GM10847 (cell line): ENCODE measurements around the gene TEX30.

Source experiments
- POLR2A ChIP-seq: IDR thresholded peaks from 2 replicates; pipeline ENCODE4 v1.6.1; 2011; ENCODE audit not compliant: insufficient read length; ENCODE audit errors: extremely low read depth

Gene TEX30

DNA sequence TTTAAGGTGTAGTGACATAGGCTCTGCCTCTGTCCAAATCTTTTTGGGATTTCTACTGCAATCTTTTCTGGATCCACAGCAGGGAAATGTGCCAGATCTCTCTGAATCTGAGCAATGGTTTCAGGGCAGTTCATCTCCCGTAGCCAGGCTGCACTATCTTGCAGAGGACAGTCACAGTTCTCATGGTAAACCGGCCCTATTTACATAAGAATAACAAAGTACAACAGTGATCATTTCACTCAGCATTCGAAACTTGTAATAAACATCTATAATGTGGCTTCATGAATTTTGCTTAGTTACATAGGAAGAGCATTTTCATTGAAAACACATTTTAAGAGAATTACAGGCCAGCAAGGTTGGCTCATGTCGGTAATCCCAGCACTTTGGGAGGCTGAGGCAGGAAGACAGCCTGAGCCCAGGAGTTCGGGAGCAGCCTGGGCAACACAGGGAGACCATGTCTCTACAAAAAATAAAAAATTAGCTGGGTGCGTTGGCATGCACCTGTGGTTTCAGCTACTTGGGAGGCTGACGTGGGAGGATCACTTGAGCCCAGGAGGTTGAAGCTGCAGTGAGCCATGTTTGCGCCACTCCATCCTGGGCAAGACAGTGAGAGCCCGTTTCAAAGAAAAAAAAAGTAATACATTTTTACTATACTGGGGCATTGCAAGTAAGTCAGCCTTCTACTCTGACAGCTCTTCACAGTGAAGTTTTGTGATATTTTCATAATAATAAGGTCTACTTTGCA is 20.2 kb upstream of the TEX30 start:
- TF ChIP-seq POLR2A: no peak

DNA sequence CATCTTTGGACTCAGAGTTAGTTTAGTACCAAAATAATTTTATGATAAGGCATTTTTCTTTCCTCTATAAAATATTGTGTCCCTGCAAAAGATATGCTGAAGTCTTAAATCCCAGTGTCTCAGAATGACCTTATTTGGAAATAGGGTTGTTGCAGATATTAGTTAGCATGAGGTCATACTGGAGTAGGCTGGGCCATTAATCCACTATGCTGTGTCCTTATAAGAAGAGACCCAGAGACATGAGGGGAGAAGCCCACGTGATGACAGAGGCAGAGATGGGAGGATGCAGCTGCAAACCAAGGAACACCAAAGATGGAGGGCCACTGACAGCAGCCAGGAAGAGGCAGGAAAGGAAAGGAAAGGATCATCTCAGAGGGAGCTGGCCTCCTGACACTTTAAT is 18.8 kb upstream of the TEX30 start:
- TF ChIP-seq POLR2A: no peak

DNA sequence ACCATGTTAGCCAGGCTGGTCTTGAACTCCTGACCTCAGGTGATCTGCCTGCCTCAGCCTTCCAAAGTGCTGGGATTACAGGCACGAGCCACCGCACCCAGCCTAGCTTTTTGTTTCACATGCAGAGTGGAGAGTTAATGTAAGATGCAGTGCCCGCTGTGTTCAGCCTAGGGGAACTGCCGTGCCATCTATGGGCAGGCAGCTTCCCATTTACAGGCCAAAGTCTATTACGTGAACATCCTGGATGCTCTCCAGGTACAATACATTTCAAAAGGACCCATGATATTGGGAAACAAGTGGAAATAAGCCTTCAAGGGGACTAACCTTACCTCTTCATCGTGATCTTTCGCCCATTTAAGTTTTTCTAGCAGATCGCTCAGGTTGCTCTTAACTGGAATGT is 15.1 kb upstream of the TEX30 start:
- TF ChIP-seq POLR2A: no peak

DNA sequence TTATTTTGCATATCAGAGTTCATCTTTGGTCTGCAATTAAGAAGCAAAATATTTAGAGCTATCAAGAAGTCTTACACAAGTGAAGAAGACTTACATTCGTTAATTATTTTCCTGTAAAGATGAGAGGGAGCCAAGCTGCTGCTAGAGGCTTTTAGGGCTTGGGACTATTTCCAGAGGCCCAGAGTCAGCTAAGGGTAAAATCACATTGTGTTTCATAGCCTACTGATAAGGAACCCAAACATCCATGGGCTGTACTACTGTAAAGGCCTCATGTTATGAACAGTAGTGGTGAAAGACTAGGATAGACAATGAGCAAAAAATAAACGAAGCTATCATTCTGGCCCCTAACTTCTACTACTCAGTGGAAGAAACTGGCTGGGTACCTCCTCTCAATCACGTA is 10.9 kb upstream of the TEX30 start:
- TF ChIP-seq POLR2A: no peak

DNA sequence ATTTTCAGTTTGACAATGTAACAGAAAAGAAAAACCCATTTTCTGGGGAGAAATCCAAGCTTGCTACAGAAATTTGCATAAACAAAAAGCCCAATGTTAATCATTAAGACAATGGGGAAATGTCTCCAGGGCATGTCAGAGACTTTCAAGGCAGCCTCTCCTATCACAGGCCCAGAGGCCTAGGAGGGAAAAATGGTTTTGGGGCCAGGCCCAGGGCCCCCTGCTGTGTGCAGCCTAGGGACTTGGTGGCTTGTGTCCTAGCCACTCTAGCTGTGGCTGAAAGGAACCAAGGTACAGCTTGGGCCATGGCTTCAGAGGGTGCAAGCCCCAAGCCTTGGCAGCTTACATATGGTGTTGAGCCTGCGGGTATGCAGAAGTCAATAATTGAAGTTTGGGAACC is 8.0 kb upstream of the TEX30 start:
- no peak for TF ChIP-seq POLR2A

DNA sequence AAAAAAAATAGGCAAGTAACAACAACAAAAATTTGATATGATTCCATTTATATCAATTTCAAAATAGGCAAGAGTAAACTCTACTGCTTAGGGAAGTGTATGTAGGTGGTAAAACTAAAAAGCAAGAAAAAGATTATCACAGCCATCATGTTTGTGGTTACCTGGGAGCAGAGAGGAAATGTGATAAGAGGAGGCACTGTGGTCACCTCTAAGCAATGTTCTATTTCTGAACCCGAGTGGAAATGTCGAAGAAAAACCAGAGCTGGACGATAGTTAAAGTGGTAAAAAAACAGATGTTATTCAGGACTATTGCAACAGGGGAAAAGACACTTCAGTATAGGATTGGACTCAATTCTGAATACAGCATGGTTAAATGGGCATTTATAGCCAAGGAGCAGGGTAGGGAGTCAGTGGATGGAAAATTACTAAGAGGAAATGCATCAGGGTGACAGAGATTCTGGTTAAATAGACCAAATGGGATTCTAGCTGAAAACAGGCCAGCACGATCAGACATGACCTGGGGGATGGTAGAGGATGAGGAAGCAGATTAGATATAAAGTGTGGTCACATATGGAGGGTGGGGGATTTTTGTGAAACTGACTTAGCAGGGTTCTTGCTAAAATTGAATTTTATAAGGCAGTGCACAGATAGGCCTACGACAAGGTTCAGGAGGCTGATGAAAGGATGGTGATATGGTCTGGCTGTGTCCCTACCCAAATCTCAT is 6.0 kb upstream of the TEX30 start:
- TF ChIP-seq POLR2A: no peak

DNA sequence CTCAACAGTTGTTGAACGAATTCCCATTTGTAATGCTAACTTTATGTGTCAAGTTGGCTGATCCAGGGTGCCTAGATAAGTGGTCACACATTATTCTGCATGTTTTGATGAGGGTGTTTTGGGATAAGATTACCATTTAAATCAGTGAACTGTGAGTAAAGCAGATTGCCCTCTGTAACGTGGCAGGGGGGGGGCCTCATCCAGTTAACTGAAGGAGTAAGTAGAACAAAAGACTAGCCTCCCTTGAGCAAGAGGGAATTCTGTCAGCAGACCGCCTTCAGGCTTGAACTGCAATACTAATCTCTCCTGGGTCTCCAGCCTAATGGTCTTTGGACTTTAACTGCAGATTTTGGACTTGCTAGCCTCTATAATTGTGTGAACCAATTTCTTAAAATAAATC is 4.2 kb upstream of the TEX30 start:
- no peak for TF ChIP-seq POLR2A

DNA sequence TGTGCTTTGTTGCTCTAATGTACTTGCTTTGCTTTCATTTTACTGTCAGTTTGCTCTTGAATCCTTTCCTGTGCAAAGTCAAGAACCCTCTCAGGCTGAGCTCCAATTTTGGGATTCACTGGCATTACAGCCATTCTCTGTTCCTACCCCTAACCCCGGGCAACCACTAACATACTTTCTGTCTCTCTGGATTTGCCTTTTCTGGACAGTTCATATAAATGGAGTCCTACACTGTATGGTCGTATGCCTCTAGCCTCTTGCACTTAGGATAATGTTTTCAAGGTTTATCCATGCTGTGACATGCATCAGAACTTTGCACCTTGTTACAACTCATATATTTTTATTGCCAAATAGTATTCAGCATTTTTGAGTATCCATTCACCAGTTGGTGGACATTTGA is 2.7 kb upstream of the TEX30 start:
- no peak for TF ChIP-seq POLR2A

DNA sequence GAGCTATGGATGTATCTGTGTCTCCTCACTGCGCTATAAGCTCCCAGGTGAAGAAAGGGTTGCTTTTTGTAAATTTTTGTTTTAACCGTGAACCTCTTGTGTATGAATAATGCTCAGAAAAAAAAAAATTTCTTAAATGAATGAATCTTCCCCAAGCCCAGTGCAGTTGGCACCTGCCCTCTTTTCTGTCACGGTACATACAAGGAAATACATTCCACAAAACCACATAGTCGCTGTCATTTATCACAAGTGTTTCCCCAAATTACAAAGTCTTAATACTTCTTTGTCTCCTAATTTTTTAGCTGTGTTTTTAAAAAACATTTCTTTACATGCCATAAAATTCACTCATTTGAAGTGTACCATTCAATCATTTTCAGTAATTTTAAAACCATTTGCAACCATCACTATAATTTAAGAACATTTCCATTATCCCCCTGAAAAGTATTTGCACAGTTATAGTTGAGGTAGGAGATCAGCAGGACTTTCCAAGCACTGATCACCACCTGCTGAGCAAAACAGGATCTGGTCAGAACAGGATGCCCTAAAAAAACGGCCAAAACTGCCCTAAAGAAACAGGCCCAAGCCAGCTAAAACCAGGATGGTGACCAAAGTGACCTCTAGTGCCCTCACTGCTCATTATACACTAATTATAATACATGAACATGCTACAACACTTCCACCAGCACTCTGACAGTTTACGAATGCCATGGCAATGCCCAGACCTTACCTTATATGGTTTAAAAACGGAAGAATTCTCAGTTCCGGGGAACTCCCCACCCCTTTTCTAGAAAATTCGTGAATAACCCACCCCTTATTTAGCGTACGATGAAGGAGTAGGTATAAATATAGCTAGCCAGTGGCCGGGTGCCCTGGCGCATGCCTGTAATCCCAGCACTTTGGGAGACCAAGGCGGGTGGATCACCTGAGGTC is 1.3 kb upstream of the TEX30 start:
- TF ChIP-seq POLR2A: no peak

DNA sequence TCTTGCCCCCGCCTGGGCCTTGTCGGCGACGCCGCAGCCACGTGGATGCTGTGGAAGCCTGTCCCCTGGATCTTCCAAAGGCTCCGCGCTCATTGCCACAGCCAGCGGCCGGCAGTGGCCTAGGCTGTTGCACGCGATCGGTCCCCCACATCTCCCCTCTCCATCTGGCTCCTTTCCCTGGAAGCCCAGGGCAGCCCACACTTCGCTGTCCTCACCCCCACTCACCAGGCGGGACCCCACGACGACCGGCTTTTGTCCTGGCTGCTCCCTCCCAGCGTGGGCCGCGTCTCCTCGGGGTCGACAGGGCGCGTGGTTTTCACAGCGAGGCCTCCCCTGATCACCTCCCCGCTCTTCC is 605 bp upstream of the TEX30 start:
- no peak for TF ChIP-seq POLR2A

DNA sequence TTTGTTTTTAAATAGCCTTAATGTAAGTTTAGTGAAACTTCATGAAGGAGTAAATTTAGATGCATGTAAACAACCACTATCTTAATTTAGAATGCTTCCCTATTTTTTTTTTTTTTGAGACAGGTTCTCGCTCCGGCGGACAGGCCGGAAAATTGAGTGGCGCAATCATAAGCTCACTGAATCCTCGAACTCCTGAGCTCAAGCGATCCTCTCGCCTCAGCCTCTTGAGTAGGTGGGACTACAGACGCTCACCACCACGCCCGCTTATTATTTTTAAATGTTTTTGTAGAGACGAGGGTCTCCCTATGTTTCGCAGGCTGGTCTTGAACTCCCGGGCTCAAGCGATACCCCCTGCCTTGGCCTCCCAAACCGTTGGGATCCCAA is 1.6 kb downstream of the TEX30 start:
- no peak for TF ChIP-seq POLR2A

DNA sequence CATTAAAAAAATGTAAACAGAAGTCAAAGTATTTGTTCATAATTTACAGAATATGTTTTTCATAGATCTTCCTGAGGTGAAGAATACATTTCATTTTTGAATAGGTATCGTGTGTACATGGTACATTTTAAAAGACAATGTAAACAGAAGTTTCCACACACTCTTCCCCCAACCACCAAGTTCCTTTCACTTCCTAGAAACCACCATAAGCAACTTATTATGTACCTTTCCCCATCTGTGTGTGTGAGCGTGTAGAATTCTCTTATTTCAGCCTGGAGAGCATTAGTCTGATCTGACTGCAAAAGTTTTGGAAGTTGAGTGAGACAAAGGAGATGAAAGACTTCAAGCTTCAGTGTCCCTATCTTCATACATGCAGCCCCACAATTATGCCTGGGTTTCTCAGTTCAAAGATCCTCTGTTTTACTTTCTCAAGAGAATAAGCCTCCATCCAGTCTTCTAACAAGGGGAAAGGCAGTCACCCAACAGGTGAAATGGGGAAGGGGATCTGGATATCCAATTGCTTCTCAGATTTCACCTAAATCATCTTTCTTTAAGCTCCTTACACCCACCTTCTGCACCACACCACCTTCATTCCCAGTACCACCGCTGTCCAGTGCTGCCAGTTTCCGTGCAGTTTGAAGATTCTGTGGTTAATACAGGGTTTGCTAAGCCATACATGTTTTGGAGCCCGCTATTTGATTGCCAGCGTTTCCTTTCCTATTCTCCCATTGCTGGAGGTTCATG is 2.1 kb downstream of the TEX30 start:
- no peak for TF ChIP-seq POLR2A

DNA sequence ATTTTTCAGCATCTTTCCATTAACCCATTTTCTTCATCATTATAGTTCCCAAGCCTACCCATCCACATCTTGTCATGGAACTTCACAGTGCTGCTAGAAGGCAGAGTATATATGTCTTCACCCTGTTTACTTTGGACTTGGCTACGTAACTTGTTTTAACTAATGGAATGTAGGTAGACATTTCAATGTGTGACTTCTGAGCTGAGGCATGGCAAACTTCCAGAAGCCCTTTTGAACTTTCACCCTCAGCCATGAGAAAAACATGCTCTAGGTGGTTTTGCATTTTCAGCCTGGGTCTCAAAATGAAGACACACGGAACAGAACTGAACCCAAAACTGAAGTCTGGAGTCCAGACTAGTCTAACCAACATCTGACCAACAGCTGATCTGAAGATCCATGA is 3.2 kb downstream of the TEX30 start:
- TF ChIP-seq POLR2A: no peak

DNA sequence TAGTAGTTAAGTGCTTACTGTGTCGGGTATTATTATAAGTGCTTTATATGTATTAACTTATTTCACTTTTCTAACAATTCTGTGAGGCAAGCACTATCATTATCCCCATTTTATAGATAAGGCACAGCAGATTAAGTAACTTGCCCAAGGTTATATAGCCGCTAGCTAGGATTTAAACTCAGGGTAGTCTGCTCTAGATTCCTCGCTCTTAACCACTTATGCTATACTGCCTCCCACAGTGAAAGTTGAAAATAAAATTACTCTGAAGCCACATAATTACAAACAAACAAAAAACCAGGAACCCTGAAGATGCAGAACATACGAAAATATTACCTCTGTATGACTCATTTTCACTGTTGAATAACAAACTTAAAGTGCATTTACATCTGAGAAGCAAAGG is 3.9 kb downstream of the TEX30 start:
- TF ChIP-seq POLR2A: no peak

DNA sequence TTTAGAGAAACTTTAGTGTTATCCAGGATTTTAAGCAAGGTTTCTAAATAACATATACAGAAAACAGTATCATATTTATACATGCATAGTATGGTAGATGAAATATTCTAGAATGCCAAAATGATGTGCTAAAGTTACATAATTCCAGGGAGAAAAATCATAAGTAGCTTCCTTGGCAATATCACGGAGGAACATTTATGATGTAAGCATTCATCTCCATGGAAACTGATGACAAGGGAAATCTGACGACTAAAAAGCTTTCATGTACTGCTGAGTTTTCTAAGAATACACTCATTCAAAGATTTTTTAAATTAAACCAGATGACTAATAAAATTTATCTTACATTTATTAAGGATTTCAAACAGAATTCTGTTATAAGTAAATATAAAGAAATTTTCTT is 4.7 kb downstream of the TEX30 start:
- no peak for TF ChIP-seq POLR2A
